OCI-LY7 (cell line): ENCODE measurements around the gene H2AZ1.

ENCODE experiments used
- CTCF ChIP-seq: fragments of 200-600 bp; sonication (generic); conservative IDR thresholded peaks from 2 replicates; pipeline ENCODE4 v1.5.1; 2014; ENCODE audit warnings: mild to moderate bottlenecking, antibody characterized with exemption, low read length, moderate library complexity, mixed read lengths
- EZH2phosphoT487 ChIP-seq: fragments of 200-600 bp; sonication (generic); IDR thresholded peaks from 2 replicates; pipeline ENCODE4 v1.6.1; 2018; ENCODE audit warnings: low read depth, borderline replicate concordance, mild to moderate bottlenecking, mixed run types, antibody characterized with exemption, low read length, moderate library complexity, mixed read lengths

GRCh38 chr4:99946356-99947189 is 3.5 kb downstream of the H2AZ1 start, which contains the start of gene DNAJB14:
- TF ChIP-seq CTCF (no peak), EZH2phosphoT487 (no peak)
